ENCODE results near the gene NXPH1. TPM values are rescaled to one million over a fixed set of nuclear protein-coding genes. Genes with fewer than 3 reads are reported as not detected.

The NXPH1 gene
- total RNA-seq, 5 donors from 2014 or later (not counting 1 experiment from before 2014, with no cell fraction given), result not detected

GRCh38 chr7:8781166-8781565 lies 347.8 kb downstream of the NXPH1 start:
- ATAC-seq (replicated peaks in 1 of 4), result no peak
- H3K27ac Mint-ChIP-seq, result no peak overlapping the region
- H3K36me3 ChIP-seq (ENCODE audit: control insufficient read depth in 2 of 2, extremely low read depth in 1 of 2, insufficient read depth in 1 of 2, low read length in 1 of 2), result no peaks in the 10 kb centered on the region
- H3K4me1 Mint-ChIP-seq, result no peaks in the 10 kb centered on the region
- H3K9me3 Mint-ChIP-seq, result peaks cover under 1 to 18% (median 10%) of the 10 kb centered on the region in 3 donors
- H3K27me3 Mint-ChIP-seq, result no peaks in the 10 kb centered on the region
- no peak for DNase-seq
- ChIA-PET POLR2A (no interaction called here), CTCF (no interaction called here)
- H3K27ac ChIP-seq (ENCODE audit: low read length), result no peak overlapping the region
- no peaks in the 10 kb centered on the region for H3K27me3 ChIP-seq (replicated peaks in 1 of 2; ENCODE audit: control insufficient read depth in 2 of 2, extremely low read depth in 1 of 2, insufficient read depth in 2 of 2, low read length in 1 of 2)
- no peaks in the 10 kb centered on the region for H3K4me1 ChIP-seq (ENCODE audit: control insufficient read depth in 1 of 2, extremely low read depth in 1 of 2, insufficient read depth in 2 of 2, low read length in 2 of 2)
- H3K4me3 Mint-ChIP-seq, result no peak overlapping the region
- H3K36me3 Mint-ChIP-seq, result no peaks in the 10 kb centered on the region
- H3K4me3 ChIP-seq (ENCODE audit: control insufficient read depth in 1 of 2, extremely low read depth in 1 of 2, low read length in 1 of 2), result no peak overlapping the region
- no peaks in the 10 kb centered on the region for H3K9me3 ChIP-seq

GRCh38 chr7:8783229-8783628 lies 349.8 kb downstream of the NXPH1 start:
- Histone ChIP-seq H3K9me3 (no peaks in the 10 kb centered on the region), H3K27me3 (replicated peaks in 1 of 2; ENCODE audit: control insufficient read depth in 2 of 2, extremely low read depth in 1 of 2, insufficient read depth in 2 of 2, low read length in 1 of 2) (no peaks in the 10 kb centered on the region), H3K4me3 (ENCODE audit: control insufficient read depth in 1 of 2, extremely low read depth in 1 of 2, low read length in 1 of 2) (no peak overlapping the region), H3K36me3 (ENCODE audit: control insufficient read depth in 2 of 2, extremely low read depth in 1 of 2, insufficient read depth in 1 of 2, low read length in 1 of 2) (no peaks in the 10 kb centered on the region), H3K27ac (ENCODE audit: low read length) (no peak overlapping the region), H3K4me1 (ENCODE audit: control insufficient read depth in 1 of 2, extremely low read depth in 1 of 2, insufficient read depth in 2 of 2, low read length in 2 of 2) (no peaks in the 10 kb centered on the region)
- H3K27ac Mint-ChIP-seq, result no peak overlapping the region
- ChIA-PET CTCF (no interaction called here), POLR2A (no interaction called here)
- H3K9me3 Mint-ChIP-seq, result peaks cover 4 to 21% (median 15%) of the 10 kb centered on the region in 3 donors
- H3K36me3 Mint-ChIP-seq, result no peaks in the 10 kb centered on the region
- 8% methylated on average over 2 of the region's 2 CpGs for WGBS (ENCODE audit: insufficient coverage)
- H3K27me3 Mint-ChIP-seq, result no peaks in the 10 kb centered on the region
- no peak overlapping the region for H3K4me3 Mint-ChIP-seq
- ATAC-seq (replicated peaks in 1 of 4) (no peak), DNase-seq (no peak)
- H3K4me1 Mint-ChIP-seq, result no peaks in the 10 kb centered on the region

DNA sequence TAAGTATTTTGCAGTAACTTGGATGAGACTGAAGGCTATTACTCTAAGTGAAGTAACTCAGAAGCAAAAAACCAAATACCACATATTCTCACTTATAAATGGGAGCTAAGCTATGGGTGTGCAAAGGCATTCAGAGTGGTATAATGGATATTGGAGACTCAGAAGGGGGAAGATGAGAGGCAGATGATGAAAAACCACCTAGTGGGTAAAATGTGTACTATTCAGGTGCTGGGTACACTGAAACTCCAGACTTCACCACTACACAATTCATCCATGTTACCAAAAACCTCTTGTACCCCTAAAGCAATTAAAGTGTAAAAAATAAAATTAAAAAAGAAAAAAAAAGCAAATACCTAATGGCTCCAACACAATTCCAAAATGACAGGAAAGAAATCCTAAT lies 351.7 kb downstream of the NXPH1 start:
- Mint-ChIP-seq H3K27me3 (no peaks in the 10 kb centered on the region), H3K9me3 (peaks cover 7 to 19% (median 15%) of the 10 kb centered on the region in 3 donors), H3K36me3 (no peaks in the 10 kb centered on the region), H3K4me1 (no peaks in the 10 kb centered on the region), H3K4me3 (no peak overlapping the region), H3K27ac (no peak overlapping the region)
- CTCF ChIA-PET, result no interaction called here
- H3K36me3 ChIP-seq (ENCODE audit: control insufficient read depth in 2 of 2, extremely low read depth in 1 of 2, insufficient read depth in 1 of 2, low read length in 1 of 2), result no peaks in the 10 kb centered on the region
- H3K4me1 ChIP-seq (ENCODE audit: control insufficient read depth in 1 of 2, extremely low read depth in 1 of 2, insufficient read depth in 2 of 2, low read length in 2 of 2), result no peaks in the 10 kb centered on the region
- POLR2A ChIA-PET, result no interaction called here
- ATAC-seq (replicated peaks in 1 of 4) (no peak), DNase-seq (no peak)
- H3K27me3 ChIP-seq (replicated peaks in 1 of 2; ENCODE audit: control insufficient read depth in 2 of 2, extremely low read depth in 1 of 2, insufficient read depth in 2 of 2, low read length in 1 of 2), result no peaks in the 10 kb centered on the region
- H3K9me3 ChIP-seq, result no peaks in the 10 kb centered on the region
- no peak overlapping the region for H3K4me3 ChIP-seq (ENCODE audit: control insufficient read depth in 1 of 2, extremely low read depth in 1 of 2, low read length in 1 of 2)
- no peak overlapping the region for H3K27ac ChIP-seq (ENCODE audit: low read length)

GRCh38 chr7:8800986-8801385 lies 367.6 kb downstream of the NXPH1 start:
- CTCF ChIA-PET, result no interaction called here
- peaks cover 10 to 23% (median 12%) of the 10 kb centered on the region in 3 donors for H3K9me3 Mint-ChIP-seq
- no peaks in the 10 kb centered on the region for H3K4me1 ChIP-seq (ENCODE audit: control insufficient read depth in 1 of 2, extremely low read depth in 1 of 2, insufficient read depth in 2 of 2, low read length in 2 of 2)
- H3K27me3 ChIP-seq (replicated peaks in 1 of 2; ENCODE audit: control insufficient read depth in 2 of 2, extremely low read depth in 1 of 2, insufficient read depth in 2 of 2, low read length in 1 of 2), result no peaks in the 10 kb centered on the region
- H3K4me1 Mint-ChIP-seq, result no peaks in the 10 kb centered on the region
- no peak overlapping the region for H3K27ac ChIP-seq (ENCODE audit: low read length)
- no peaks in the 10 kb centered on the region for H3K36me3 ChIP-seq (ENCODE audit: control insufficient read depth in 2 of 2, extremely low read depth in 1 of 2, insufficient read depth in 1 of 2, low read length in 1 of 2)
- no peaks in the 10 kb centered on the region for H3K36me3 Mint-ChIP-seq
- no peak for ATAC-seq (replicated peaks in 1 of 4)
- POLR2A ChIA-PET, result no interaction called here
- no peak for DNase-seq
- peaks cover 2% of the 10 kb centered on the region for H3K9me3 ChIP-seq
- no peak overlapping the region for H3K27ac Mint-ChIP-seq
- no peak overlapping the region for H3K4me3 Mint-ChIP-seq
- no peaks in the 10 kb centered on the region for H3K27me3 Mint-ChIP-seq
- no CpG with 5 or more reads among the region's 4 CpGs for WGBS (ENCODE audit: insufficient coverage)
- no peak overlapping the region for H3K4me3 ChIP-seq (ENCODE audit: control insufficient read depth in 1 of 2, extremely low read depth in 1 of 2, low read length in 1 of 2)

Other genes with a start within 250 kb of the NXPH1 start
- 1 to 10 TPM in 3 of 5 donors, under 1 TPM in 2; 0.82 to 2.4 (median 1.1) TPM for gene ICA1, start 171.4 kb upstream of the NXPH1 start, total RNA-seq

Data from T-cell (primary cell).